GM19328 (cell line): ENCODE data around the gene PRR4.

Experiments used
- ATAC-seq: cut with Tn5 transposase; IDR thresholded peaks from one replicate; pipeline ENCODE4 v1.9.1; 2021; ENCODE audit warnings: mild to moderate bottlenecking, moderate library complexity; ENCODE audit not compliant: unreplicated experiment

PRR4 gene

GRCh38 chr12:10849425-10849878 lies at the start of gene PRR4:
PRR4 (minus strand) TSS chr12:10849475; CDS start chr12:10849437, 38 bp downstream.
- no peak for ATAC-seq

DNA sequence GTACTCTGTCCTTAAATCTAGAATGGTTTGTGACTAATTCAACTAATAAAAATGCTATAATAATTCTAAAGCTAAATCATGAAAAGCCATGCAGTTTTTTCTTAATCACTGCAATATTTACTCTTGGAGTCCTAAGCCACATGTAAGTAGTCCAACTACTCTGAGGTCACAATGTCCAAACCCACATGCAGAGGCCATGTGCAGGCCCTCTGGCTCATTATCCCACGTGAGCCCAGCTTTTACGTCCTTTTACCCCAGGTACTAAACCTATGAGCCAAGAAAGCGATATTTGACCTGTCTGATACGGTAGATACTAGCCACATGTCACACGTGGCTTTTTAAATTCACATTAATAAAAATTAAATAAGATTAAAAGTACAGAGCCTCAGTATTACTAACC lies 47.6 kb upstream of the PRR4 start:
- no peak for ATAC-seq

GRCh38 chr12:10891937-10892336 lies 42.7 kb upstream of the PRR4 start:
- ATAC-seq: no peak

DNA sequence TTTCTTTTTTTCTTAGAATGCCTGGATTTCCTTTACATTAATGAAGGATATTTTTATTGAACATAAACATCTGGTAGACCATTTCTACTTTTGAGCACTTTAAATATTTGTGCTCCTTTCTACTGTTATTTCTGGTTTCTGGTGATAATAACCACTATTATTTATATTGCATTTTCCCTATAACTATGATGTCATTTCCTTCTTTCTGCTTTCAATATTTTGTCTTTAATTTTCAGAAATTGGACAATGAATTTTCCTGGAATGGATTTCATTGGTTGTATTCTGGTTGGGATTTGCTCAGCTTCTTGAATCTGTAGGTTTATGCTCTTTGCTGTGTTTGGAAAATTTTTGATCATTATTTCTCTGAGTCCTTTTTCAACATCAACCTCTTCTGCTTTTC lies 40.0 kb upstream of the PRR4 start:
- no peak for ATAC-seq

- no peak for ATAC-seq
Measured at GRCh38 chr12:10884086-10884725, 34.9 kb upstream of the PRR4 start, which contains the start of gene PRH1. PRH1 (minus strand) TSS chr12:10884255; CDS start chr12:10884217, 38 bp downstream.

DNA sequence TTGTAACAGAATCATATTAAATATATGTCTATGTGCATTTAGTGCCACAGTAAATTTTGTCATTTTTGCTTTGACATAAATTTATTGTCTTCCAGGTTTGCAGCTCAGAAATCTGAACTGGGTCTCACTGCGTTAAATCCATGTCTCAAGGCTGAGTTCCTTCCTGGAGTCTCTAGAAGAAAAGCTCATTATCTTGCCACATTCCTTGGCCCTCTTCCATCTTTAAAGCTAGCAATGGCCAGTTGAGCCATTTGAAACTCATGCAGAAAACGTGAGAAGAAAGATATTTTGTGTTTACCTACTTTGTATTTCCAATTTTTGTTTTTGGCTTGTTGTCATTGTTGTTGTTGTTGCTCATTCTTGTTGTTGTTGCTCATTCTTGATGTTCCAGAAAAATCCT lies 24.1 kb upstream of the PRR4 start:
- ATAC-seq: no peak

DNA sequence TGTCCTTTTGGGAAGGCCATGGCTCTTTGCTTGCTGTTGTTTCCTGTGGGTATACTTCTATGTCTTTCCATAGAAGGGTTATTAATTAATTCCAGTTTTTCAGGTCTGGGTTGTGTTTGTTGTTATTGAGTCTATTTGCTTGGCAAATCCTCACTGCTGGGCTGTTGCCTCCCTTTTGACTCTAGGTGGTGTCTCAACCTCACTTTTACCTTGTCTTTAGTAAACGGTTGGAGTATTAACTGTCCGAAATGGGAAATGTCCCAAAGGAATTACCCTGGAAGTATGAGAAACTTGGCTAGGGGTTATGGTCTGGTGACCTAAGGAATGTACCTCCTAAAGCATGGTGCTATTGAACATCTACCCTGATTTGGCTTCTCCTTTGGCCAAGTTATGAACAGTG lies 18.1 kb upstream of the PRR4 start:
- ATAC-seq: no peak

GRCh38 chr12:10863512-10864218 lies 14.4 kb upstream of the PRR4 start:
- ATAC-seq: no peak

DNA sequence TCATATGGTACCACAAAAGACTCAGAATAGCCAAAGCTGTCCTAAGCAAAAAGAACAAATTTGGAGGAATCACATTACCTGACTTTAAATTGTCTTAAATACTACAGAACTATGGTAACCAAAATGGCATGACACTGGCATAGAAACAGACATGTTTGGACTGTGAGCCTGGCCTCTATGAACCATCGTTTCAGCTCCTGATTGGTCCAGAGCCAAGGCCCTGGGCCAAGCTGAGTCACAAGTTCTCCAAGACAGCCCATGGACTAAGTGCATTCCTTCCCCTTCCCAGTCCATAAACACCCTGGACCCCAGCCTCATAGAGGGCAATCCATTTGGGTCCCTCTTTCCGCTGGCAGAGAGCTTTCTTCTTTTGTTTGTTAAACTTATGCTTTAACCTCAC lies 12.1 kb upstream of the PRR4 start:
- no peak for ATAC-seq

DNA sequence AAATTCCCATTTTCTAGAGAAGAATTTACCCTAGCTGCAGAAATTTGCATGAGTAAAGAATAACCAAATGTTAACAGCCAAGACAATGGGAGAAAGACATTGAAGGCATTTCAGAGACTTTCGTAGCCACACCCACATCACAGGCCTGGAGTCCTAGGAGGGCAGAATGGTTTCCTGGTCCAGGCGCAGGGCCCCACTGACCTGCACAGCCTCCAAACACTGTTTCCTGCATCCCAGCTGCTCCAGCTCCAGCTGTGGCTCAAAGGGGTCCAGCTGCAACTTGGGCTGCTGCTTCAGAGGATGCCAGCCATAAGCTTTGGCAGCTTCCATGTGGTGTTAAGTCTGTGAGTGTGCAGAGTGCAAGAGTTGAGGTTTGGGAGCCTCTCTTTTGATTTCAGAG lies 6.5 kb upstream of the PRR4 start:
- ATAC-seq: no peak

GRCh38 chr12:10853776-10854175 lies 4.5 kb upstream of the PRR4 start:
- ATAC-seq: no peak

DNA sequence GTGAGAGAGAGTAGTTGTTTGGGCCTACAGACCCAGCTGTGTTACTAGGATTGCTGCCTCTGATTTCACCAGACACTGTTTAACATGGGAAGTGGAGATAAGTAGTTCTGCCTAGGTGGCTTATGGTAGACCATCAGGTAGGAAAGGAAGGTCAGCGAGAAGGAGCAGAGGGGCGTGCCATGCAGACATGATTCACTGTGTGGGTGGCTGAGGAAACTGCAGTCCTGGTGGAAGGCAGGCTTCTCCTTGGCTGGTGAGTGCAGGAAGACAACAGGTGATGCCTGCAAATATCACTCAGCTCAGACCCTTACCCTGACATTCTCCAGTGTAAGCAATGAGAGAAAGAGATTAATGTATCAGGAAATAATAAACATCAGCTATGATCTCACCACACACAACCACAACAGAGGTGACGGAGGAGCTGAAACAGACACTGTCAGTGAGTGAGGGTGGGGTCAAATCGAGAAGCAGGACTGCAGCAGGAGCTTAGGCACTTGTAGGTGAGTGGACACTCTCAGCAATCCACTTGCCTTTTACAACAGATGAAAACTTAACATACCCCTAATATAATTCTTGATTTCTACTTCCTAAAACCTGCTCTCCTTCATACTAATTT lies 2.1 kb upstream of the PRR4 start:
- no peak for ATAC-seq

DNA sequence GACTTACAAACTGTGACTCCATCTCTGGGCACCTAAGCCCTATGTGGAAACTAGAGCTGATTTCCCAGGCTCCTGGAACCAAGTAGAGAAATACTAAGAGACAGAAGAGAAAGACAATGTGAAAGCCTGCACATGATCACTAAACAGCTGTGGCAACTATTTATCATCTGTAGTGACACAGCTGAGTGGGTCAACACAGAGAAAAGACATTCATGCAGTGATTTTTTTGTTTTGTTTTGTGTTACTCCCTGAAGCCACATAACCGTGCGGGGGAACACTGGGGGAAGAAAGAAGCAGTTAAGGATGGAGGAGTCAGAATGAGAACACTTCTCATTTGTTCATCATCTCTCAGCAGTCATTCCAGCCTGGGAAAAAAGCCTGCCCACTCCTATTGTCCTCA lies 1.5 kb downstream of the PRR4 start:
- no peak for ATAC-seq

DNA sequence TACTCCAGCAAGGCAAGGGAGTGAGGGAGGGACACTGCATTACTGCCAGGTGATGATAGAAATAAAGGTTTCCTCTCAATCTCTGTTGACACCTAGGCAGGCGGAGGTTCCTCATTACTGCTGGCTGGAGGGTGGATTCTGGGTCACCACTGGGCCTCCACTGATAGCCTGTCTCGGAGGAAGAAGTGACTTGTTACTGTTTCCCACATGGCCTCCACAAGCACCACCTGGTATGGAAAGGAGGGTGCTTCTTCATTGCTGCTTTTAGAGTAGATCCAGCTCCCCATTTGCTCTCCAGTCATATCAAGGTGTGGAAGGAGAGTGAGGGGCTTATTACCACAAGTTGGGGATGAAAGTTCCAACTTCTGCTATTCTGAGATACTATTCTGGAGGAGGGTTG lies 6.4 kb downstream of the PRR4 start:
- no peak for ATAC-seq

GRCh38 chr12:10838461-10838860 lies 10.8 kb downstream of the PRR4 start:
- ATAC-seq: no peak

GRCh38 chr12:10829994-10830393 lies 19.3 kb downstream of the PRR4 start:
- no peak for ATAC-seq

GRCh38 chr12:10826258-10826657 lies 23.0 kb downstream of the PRR4 start, which contains the start of gene TAS2R10:
TAS2R10 (minus strand) TSS chr12:10826358; CDS start chr12:10826269, 89 bp downstream.
- ATAC-seq: no peak

GRCh38 chr12:10824957-10825356 lies 24.3 kb downstream of the PRR4 start:
- ATAC-seq: no peak

GRCh38 chr12:10811883-10812536 lies 37.3 kb downstream of the PRR4 start:
- ATAC-seq: no peak

DNA sequence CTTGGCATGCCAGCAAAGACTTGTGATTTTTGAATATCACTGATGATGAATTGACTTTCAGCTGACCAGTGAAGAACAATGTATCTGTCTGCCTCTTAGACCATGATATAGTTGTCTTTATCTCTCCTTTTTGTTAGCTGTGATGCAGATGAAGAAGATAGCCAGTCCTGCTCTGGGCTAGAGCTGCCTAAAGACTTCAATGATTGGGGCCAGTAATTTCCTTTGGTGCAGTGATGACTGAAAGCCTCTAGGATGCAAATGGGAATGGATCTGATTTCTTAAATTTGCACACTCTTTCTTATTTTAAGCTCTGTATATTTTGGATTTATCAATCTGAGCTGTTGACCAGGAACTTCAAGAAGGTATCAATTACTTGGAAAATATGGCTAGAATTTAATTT lies 39.2 kb downstream of the PRR4 start, which contains the start of gene TAS2R9:
TAS2R9 (minus strand) TSS at position 101 of the 400 bp plus-strand sequence; CDS start at position 8, 93 bp downstream.
- ATAC-seq: no peak

GRCh38 chr12:10807186-10807585 lies 42.1 kb downstream of the PRR4 start, which contains the start of gene TAS2R8:
TAS2R8 (minus strand) TSS chr12:10807286; CDS start chr12:10806980, 306 bp downstream.
- no peak for ATAC-seq
